Subcutaneous adipose tissue (tissue), 4 donors: ENCODE data around the gene SLC2A3. TPM values are rescaled to one million over a fixed set of nuclear protein-coding genes. Genes with fewer than 3 reads are reported as not detected.

Experiments
- total RNA-seq, 4 donors: library from RNA; depleted of rRNA; stranded (reverse); fragments of >200 nt; gene quantifications; one replicate each; pipeline ENCODE4 v1.1.0, GENCODE V29; 2016
- TF ChIP-seq, protein P1 (sequence below): fragments of 450-650 bp; IDR thresholded peaks from one replicate; pipeline ENCODE4 v1.5.1; 2016; ENCODE audit warnings: low read depth, mild to moderate bottlenecking, control low read depth, antibody characterized with exemption, moderate library complexity

The SLC2A3 gene
- total RNA-seq, 4 donors from 2014 or later: 43.9 to 163 (median 105) TPM

GRCh38 chr12:7923241-7924236, 12.4 kb downstream of the SLC2A3 start:
- TF ChIP-seq, protein P1, sequence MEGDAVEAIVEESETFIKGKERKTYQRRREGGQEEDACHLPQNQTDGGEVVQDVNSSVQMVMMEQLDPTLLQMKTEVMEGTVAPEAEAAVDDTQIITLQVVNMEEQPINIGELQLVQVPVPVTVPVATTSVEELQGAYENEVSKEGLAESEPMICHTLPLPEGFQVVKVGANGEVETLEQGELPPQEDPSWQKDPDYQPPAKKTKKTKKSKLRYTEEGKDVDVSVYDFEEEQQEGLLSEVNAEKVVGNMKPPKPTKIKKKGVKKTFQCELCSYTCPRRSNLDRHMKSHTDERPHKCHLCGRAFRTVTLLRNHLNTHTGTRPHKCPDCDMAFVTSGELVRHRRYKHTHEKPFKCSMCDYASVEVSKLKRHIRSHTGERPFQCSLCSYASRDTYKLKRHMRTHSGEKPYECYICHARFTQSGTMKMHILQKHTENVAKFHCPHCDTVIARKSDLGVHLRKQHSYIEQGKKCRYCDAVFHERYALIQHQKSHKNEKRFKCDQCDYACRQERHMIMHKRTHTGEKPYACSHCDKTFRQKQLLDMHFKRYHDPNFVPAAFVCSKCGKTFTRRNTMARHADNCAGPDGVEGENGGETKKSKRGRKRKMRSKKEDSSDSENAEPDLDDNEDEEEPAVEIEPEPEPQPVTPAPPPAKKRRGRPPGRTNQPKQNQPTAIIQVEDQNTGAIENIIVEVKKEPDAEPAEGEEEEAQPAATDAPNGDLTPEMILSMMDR: no peak

DNA sequence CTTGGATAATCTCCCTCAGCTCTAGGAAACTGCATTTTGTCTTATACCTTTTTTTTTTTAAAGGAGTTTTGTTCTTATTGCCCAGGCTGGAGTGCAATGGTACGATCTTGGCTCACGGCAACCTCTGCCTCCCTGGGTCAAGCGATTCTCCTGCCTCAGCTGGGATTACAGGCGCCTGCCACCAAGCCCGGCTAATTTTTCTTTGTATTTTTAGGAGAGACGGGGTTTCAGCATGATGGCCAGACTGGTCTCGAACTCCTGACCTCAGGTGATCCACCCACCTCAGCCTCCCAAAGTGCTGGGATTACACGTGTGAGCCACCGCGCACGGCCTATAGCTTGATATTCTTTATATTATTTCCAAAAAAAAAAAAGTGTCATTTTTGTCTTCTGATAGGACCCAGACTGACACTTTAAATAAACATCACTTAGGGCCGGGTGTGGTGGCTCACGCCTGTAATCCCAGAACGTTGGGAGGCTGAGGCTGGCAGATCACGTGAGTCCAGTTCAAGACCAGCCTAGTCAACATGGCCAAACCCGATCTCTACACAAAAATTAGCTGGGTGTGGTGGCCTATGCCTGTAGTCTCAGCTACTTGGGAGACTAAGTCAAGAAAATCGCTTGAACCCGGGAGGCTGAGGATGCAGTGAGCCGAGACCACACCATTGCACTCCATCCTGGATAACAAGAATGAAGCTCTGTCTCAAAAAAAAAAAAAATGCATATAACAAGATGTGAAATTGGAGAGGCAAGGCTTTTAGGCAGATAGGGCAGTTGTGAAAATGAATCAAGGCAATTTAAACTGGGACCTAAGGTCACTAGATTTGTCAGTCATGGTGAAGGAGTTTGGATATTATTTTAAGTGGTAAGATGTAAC, 18.4 kb downstream of the SLC2A3 start:
- TF ChIP-seq, protein P1: no peak

- TF ChIP-seq, protein P1: no peak
Measured at GRCh38 chr12:7916936-7917335, 19.1 kb downstream of the SLC2A3 start.

DNA sequence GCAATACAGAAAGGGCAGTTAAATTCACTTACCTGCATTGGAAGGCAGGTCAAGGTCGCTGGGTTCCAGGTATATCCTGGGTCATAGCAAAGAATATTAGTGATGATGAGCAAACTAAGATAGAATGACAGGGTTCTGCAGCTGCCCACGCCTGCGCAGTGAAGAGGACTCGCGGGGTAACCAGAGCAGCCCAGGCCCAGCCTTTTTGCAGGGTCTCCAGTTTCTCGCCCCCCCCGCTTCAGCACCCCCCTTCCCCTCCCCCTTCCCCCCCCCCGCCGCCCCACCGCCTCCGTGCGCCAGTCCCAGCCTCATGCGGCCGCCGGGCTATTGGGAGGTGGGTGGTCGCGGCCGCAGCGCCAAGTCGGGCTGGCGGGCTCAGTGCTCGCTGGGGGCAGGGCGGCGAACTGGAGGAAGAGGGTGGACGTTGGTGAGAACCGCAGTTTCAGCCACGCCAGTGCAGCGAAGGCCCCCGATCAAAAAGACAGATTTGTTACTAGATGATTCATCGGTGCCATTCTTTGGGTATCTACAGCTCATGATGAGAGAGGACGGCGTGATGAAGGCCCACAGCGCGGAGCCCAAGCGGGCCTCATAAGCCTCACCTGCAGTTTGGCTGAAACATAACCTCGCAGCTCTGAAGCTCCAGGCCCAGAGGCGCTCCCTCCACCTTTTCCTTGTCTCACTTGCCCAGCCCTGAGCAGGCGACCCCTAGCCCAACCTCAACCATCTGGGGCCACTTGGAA, 20.2 kb downstream of the SLC2A3 start:
- TF ChIP-seq, protein P1: no peak

- TF ChIP-seq, protein P1: no peak
Measured at GRCh38 chr12:7907009-7907408, 29.0 kb downstream of the SLC2A3 start.

GRCh38 chr12:7905071-7905470, 30.9 kb downstream of the SLC2A3 start:
- TF ChIP-seq, protein P1: no peak
